HEK293T (cell line): ENCODE results near the gene ABCB9.

Experiments used
- ARNT ChIP-seq: fragments of 450-650 bp; IDR thresholded peaks from 2 replicates; pipeline ENCODE4 v1.6.1; 2017; ENCODE audit warnings: mild to moderate bottlenecking
- BHLHE40 ChIP-seq: fragments of 450-650 bp; IDR thresholded peaks from 2 replicates; pipeline ENCODE4 v1.6.1; 2016; ENCODE audit warnings: mild to moderate bottlenecking, moderate library complexity, borderline replicate concordance
- ELF4 ChIP-seq: fragments of 450-650 bp; IDR thresholded peaks from 2 replicates; pipeline ENCODE4 v1.6.1; 2017; ENCODE audit warnings: antibody characterized with exemption
- PKNOX1 ChIP-seq: fragments of 450-650 bp; IDR thresholded peaks from 2 replicates; pipeline ENCODE4 v1.6.1; 2016
- ZNF384 ChIP-seq: fragments of 450-650 bp; IDR thresholded peaks from 2 replicates; pipeline ENCODE4 v1.6.1; 2016

- TF ChIP-seq BHLHE40 (no peak), PKNOX1 (no peak), ARNT (no peak), ZNF384 (no peak), ELF4 (no peak)
Observed at GRCh38 chr12:123003257-123003656, 37.0 kb upstream of the ABCB9 start.
